GM23338 (cell line): ENCODE data around the gene SHC4. TPM values are rescaled to one million over a fixed set of nuclear protein-coding genes. Genes with fewer than 3 reads are reported as not detected.

Experiments used
- ATAC-seq: fragments of 200-7000 bp; cut with Tn5 transposase; 3 replicates; pipeline ENCODE4 v1.9.1; 2020
- DNase-seq: peaks from one replicate; pipeline ENCODE4 v3.0.0-alpha.2; 2015; ENCODE audit warnings: low spot score
- H2AFZ ChIP-seq: fragments of 200-600 bp; sonication (generic); 2 replicates; pipeline ENCODE4 v1.8.0; 2016; ENCODE audit warnings: antibody characterized with exemption, mild to moderate bottlenecking, moderate library complexity
- H3F3A ChIP-seq: fragments of 200-600 bp; sonication (generic); replicated peaks from 2 replicates; pipeline ENCODE4 v1.8.0; 2017; ENCODE audit warnings: antibody characterized with exemption, mixed run types, low read depth
- H3K27ac ChIP-seq: fragments of 200-600 bp; sonication (generic); 2 replicates; pipeline ENCODE4 v1.6.1; 2016; ENCODE audit warnings: low read depth
- H3K27me3 ChIP-seq: fragments of 200-600 bp; sonication (generic); 2 replicates; pipeline ENCODE4 v1.8.0; 2016; ENCODE audit warnings: mild to moderate bottlenecking, mixed run types, moderate library complexity; ENCODE audit not compliant: insufficient read depth
- H3K36me3 ChIP-seq: fragments of 200-600 bp; sonication (generic); 2 replicates; pipeline ENCODE4 v1.8.0; 2016; ENCODE audit warnings: mild to moderate bottlenecking; ENCODE audit not compliant: insufficient read depth
- H3K4me1 ChIP-seq: fragments of 200-600 bp; sonication (generic); 2 replicates; pipeline ENCODE4 v1.8.0; 2016; ENCODE audit warnings: mild to moderate bottlenecking, moderate library complexity; ENCODE audit not compliant: insufficient read depth
- H3K4me2 ChIP-seq: fragments of 200-600 bp; sonication (generic); 2 replicates; pipeline ENCODE4 v1.7.1; 2017; ENCODE audit warnings: mixed run types
- H3K4me3 ChIP-seq: fragments of 200-600 bp; sonication (generic); 2 replicates; pipeline ENCODE4 v1.6.1; 2016; ENCODE audit warnings: mixed run types
- H3K79me2 ChIP-seq: fragments of 200-600 bp; sonication (generic); replicated peaks from 2 replicates; pipeline ENCODE4 v1.8.0; 2017; ENCODE audit warnings: mild to moderate bottlenecking; ENCODE audit not compliant: insufficient read depth
- H3K9me2 ChIP-seq: fragments of 200-600 bp; sonication (generic); 2 replicates; pipeline ENCODE4 v1.8.0; 2017; ENCODE audit not compliant: insufficient read depth
- H4K20me1 ChIP-seq: fragments of 200-600 bp; sonication (generic); replicated peaks from 2 replicates; pipeline ENCODE4 v1.8.0; 2017; ENCODE audit warnings: mild to moderate bottlenecking; ENCODE audit not compliant: insufficient read depth
- H3K27ac Mint-ChIP-seq: 2 replicates; pipeline ENCODE4 v1.8.0; 2020; ENCODE audit warnings: inconsistent platforms, mild to moderate bottlenecking, moderate library complexity, mixed read lengths
- H3K27me3 Mint-ChIP-seq: 3 replicates; pipeline ENCODE4 v1.8.0; 2022; ENCODE audit warnings: low read depth, mild to moderate bottlenecking, moderate library complexity, mixed read lengths, inconsistent platforms; ENCODE audit not compliant: insufficient read depth, poor library complexity
- H3K36me3 Mint-ChIP-seq: 3 replicates; pipeline ENCODE4 v1.8.0; 2021; ENCODE audit warnings: low read depth, mild to moderate bottlenecking, inconsistent platforms, moderate library complexity, mixed read lengths
- H3K4me1 Mint-ChIP-seq: 3 replicates; pipeline ENCODE4 v1.8.0; 2020; ENCODE audit warnings: mild to moderate bottlenecking, inconsistent platforms, mixed read lengths
- H3K4me3 Mint-ChIP-seq: 3 replicates; pipeline ENCODE4 v1.8.0; 2021; ENCODE audit warnings: moderate library complexity, mild to moderate bottlenecking, inconsistent platforms, mixed read lengths
- H3K9me3 Mint-ChIP-seq: 3 replicates; pipeline ENCODE4 v1.8.0; 2020; ENCODE audit warnings: moderate library complexity, mild to moderate bottlenecking, inconsistent platforms, mixed read lengths
- CTCF ChIP-seq, 2 experiments: fragments of 200-600 bp in 1 of 2; sonication (generic) in 1 of 2; conservative IDR thresholded peaks; 2 replicates each; pipeline versions ENCODE4 v1.5.1 to v1.6.1; 2016 to 2017; ENCODE audit warnings: antibody characterized with exemption in 2 of 2, low read depth in 2 of 2, mild to moderate bottlenecking in 2 of 2, moderate library complexity in 1 of 2
- EZH2phosphoT487 ChIP-seq: fragments of 200-600 bp; sonication (generic); IDR thresholded peaks from one replicate; pipeline ENCODE4 v1.8.1; 2018; ENCODE audit warnings: antibody characterized with exemption; ENCODE audit not compliant: unreplicated experiment
- JUNB ChIP-seq: IDR thresholded peaks from one replicate; pipeline ENCODE4 v1.6.1; 2016; ENCODE audit warnings: antibody characterized with exemption; ENCODE audit not compliant: unreplicated experiment
- REST ChIP-seq: IDR thresholded peaks from one replicate; pipeline ENCODE4 v1.6.1; 2018; ENCODE audit warnings: antibody characterized with exemption; ENCODE audit not compliant: unreplicated experiment
- ZNF114 ChIP-seq: fragments of 250-450 bp; sonication (Bioruptor Pico); IDR thresholded peaks from 2 replicates; pipeline ENCODE4 v1.5.0; 2020; ENCODE audit warnings: mild to moderate bottlenecking, moderate library complexity
- ZNF462 ChIP-seq: fragments of 250-450 bp; sonication (Bioruptor Pico); IDR thresholded peaks from 2 replicates; pipeline ENCODE4 v1.5.0; 2020; ENCODE audit warnings: mild to moderate bottlenecking, moderate library complexity
- polyA plus RNA-seq: library from polyadenylated mRNA; unstranded; fragments of >200 nt; fragmentation: Nextera tagmentation; extraction: Ambion mirVana; gene quantifications from 2 replicates; pipeline ENCODE4 v1.2.1, GENCODE V29; 2016
- total RNA-seq: library from RNA; depleted of rRNA; stranded (reverse); fragments of >200 nt; shearing (Covaris generic); gene quantifications from 2 replicates; pipeline ENCODE4 v1.2.3, GENCODE V29; 2014

The SHC4 gene
- total and polyA plus RNA-seq, 2 experiments from 2014 or later = 0.21 to 0.32 TPM

- no peaks in the 10 kb centered on the region for H3K27me3 ChIP-seq
- ATAC-seq = no peak
- Mint-ChIP-seq H3K36me3 (no peaks in the 10 kb centered on the region), H3K27me3 (no peaks in the 10 kb centered on the region), H3K4me3 (no peak overlapping the region), H3K9me3 (no peaks in the 10 kb centered on the region), H3K27ac (no peak overlapping the region), H3K4me1 (0 out of 3 replicates have a peak, but pooled peaks cover 4% of the 10 kb centered on the region)
- no peaks in the 10 kb centered on the region for H3K36me3 ChIP-seq
- H2AFZ ChIP-seq = no peak overlapping the region
- no peaks in the 10 kb centered on the region for H4K20me1 ChIP-seq
- no peaks in the 10 kb centered on the region for H3K4me1 ChIP-seq
- TF ChIP-seq REST = no peak
- no peak overlapping the region for H3K27ac ChIP-seq
- DNase-seq = no peak
- no peaks in the 10 kb centered on the region for H3K79me2 ChIP-seq
- H3K4me2 ChIP-seq = no peak overlapping the region
- no peaks in the 10 kb centered on the region for H3F3A ChIP-seq
- H3K9me2 ChIP-seq = 0 out of 2 replicates have a peak, but pooled peaks cover 6% of the 10 kb centered on the region
- H3K4me3 ChIP-seq = no peak overlapping the region
These were observed 47.9 kb downstream of the SHC4 start for GRCh38 chr15:48915861-48916260.

- Histone ChIP-seq H4K20me1 (no peaks in the 10 kb centered on the region), H3K9me2 (0 out of 2 replicates have a peak, but pooled peaks cover 6% of the 10 kb centered on the region), H3K36me3 (no peaks in the 10 kb centered on the region), H3K4me2 (no peak overlapping the region), H3K4me1 (no peaks in the 10 kb centered on the region), H2AFZ (no peak overlapping the region), H3K27me3 (no peaks in the 10 kb centered on the region), H3K79me2 (no peaks in the 10 kb centered on the region), H3K4me3 (no peak overlapping the region), H3K27ac (no peak overlapping the region), H3F3A (no peaks in the 10 kb centered on the region)
- Mint-ChIP-seq H3K9me3 (no peaks in the 10 kb centered on the region), H3K4me3 (no peak overlapping the region), H3K27me3 (no peaks in the 10 kb centered on the region), H3K36me3 (no peaks in the 10 kb centered on the region), H3K4me1 (0 out of 3 replicates have a peak, but pooled peaks cover 4% of the 10 kb centered on the region), H3K27ac (no peak overlapping the region)
- DNase-seq = no peak
- no peak for TF ChIP-seq JUNB
- TF ChIP-seq EZH2phosphoT487 = no peak
- no peak for TF ChIP-seq ZNF462 (CRISPR knock-in tag)
- TF ChIP-seq ZNF114 (CRISPR knock-in tag) = no peak
- TF ChIP-seq CTCF (conservative IDR thresholded peaks at IDR 0.05; ENCODE audit: low read depth in 2 of 2) = peak; percentile 15 to 30; a peak in 1 of 4 replicates
- ATAC-seq = no peak
These were observed 49.0 kb downstream of the SHC4 start for GRCh38 chr15:48914717-48915116.
